Gastrocnemius medialis (tissue), 4 donors: ENCODE data around the gene RNASEH2B. TPM values are rescaled to one million over a fixed set of nuclear protein-coding genes. Genes with fewer than 3 reads are reported as not detected.

Source experiments
- ATAC-seq, 2 donors: fragments of 150-250 bp; one replicate each; pipeline ENCODE4 v1.9.1; 2016
- DNase-seq, 2 donors: peaks; one replicate each; pipeline ENCODE4 v3.0.0-alpha.2; 2019
- H3K27ac ChIP-seq, 4 donors: fragments of 200-600 bp; sonication (generic); 1 replicate in 1 of 4; 2 replicates in 3 of 4; pipeline ENCODE4 v1.5.1; 2016 to 2018; ENCODE audit warnings: mild to moderate bottlenecking in 2 of 4, moderate library complexity in 1 of 4
- H3K27me3 ChIP-seq, 3 donors: fragments of 200-600 bp; sonication (generic) in 2 of 3; 1 replicate in 1 of 3; 2 replicates in 2 of 3; pipeline versions ENCODE4 v1.5.1 to v1.6.0; 2016 to 2019; ENCODE audit warnings: mild to moderate bottlenecking in 1 of 3, moderate library complexity in 1 of 3
- H3K36me3 ChIP-seq, 2 donors: fragments of 200-600 bp; sonication (generic) in 1 of 2; one replicate each; pipeline ENCODE4 v1.5.1; 2017 to 2018
- H3K4me1 ChIP-seq, 2 donors: fragments of 200-600 bp; sonication (generic) in 1 of 2; one replicate each; pipeline ENCODE4 v1.5.1; 2016 to 2017; ENCODE audit warnings: mild to moderate bottlenecking in 2 of 2
- H3K4me3 ChIP-seq, 4 donors: fragments of 200-600 bp; sonication (generic) in 3 of 4; 1 replicate in 1 of 4; 2 replicates in 3 of 4; pipeline ENCODE4 v1.5.1; 2016 to 2019; ENCODE audit warnings: mild to moderate bottlenecking in 2 of 4
- H3K9me3 ChIP-seq, 3 donors: fragments of 200-600 bp; sonication (generic) in 2 of 3; 1 replicate in 1 of 3; 2 replicates in 2 of 3; pipeline ENCODE4 v1.5.1; 2016 to 2019
- CTCF ChIP-seq, 5 experiments: fragments of 450-650 bp in 3 of 5; fragments of 200-600 bp in 2 of 5; sonication (generic) in 2 of 5; IDR thresholded peaks in 4 of 5; conservative IDR thresholded peaks in 1 of 5; 1 replicate in 4 of 5; 2 replicates in 1 of 5; pipeline ENCODE4 v1.5.1; 2016 to 2019; ENCODE audit warnings: antibody characterized with exemption in 5 of 5, mild to moderate bottlenecking in 3 of 5, moderate library complexity in 3 of 5
- POLR2A ChIP-seq, 2 donors: fragments of 450-650 bp; IDR thresholded peaks; one replicate each; pipeline ENCODE4 v1.6.1; 2017; ENCODE audit warnings: antibody characterized with exemption in 2 of 2, mild to moderate bottlenecking in 2 of 2, moderate library complexity in 2 of 2
- in situ Hi-C, 4 donors: fragments of 200-750 bp; cut with MboI; loops; one replicate each; pipeline versions ENCODE4 v1.15.0 to v1.8.0; 2017; ENCODE audit warnings: low sequenced_read_pairs in 4 of 4
- intact Hi-C: fragments of 100-400 bp; cut with DNase I; formaldehyde crosslinking; loops from one replicate; pipeline ENCODE4 v1.15.1; 2023; ENCODE audit warnings: low total_unique reads
- total RNA-seq, 4 donors: library from RNA; depleted of rRNA; stranded (reverse); fragments of >200 nt; gene quantifications; one replicate each; pipeline versions ENCODE4 v1.1.0 to v1.2.3, GENCODE V29; 2016

Gene RNASEH2B
- total RNA-seq, 4 donors from 2014 or later = 9.3 to 24.7 (median 11.1) TPM

GRCh38 chr13:50995854-50996253 is 86.3 kb downstream of the RNASEH2B start:
- in situ Hi-C loops (loop anchor here in 1 of 4 donors (10.0 kb wide), 1 partner anchor 69 kb away; no protein-coding TSS in a partner anchor), intact Hi-C loops (no loop called here)
- H3K27me3 ChIP-seq = no peaks in the 10 kb centered on the region
- no peak overlapping the region for H3K27ac ChIP-seq
- H3K4me1 ChIP-seq = peaks cover 3 to 15% of the 10 kb centered on the region in 2 donors
- H3K36me3 ChIP-seq = no peaks in the 10 kb centered on the region
- TF ChIP-seq POLR2A (IDR thresholded peaks at IDR 0.05) (no peak), CTCF (IDR thresholded peaks at IDR 0.05 in 4 of 5, conservative IDR thresholded peaks at IDR 0.05 in 1 of 5) (no peak)
- no peak overlapping the region for H3K4me3 ChIP-seq
- DNase-seq (no peak), ATAC-seq (no peak)
- H3K9me3 ChIP-seq = no peaks in the 10 kb centered on the region

GRCh38 chr13:50998326-50998725 is 88.7 kb downstream of the RNASEH2B start:
- Histone ChIP-seq H3K9me3 (no peaks in the 10 kb centered on the region), H3K27ac (no peak overlapping the region), H3K4me3 (no peak overlapping the region), H3K4me1 (peaks cover 2 to 8% of the 10 kb centered on the region in 2 donors), H3K36me3 (no peaks in the 10 kb centered on the region), H3K27me3 (no peaks in the 10 kb centered on the region)
- TF ChIP-seq CTCF (IDR thresholded peaks at IDR 0.05 in 4 of 5, conservative IDR thresholded peaks at IDR 0.05 in 1 of 5) = no peak
- TF ChIP-seq POLR2A (IDR thresholded peaks at IDR 0.05) = no peak
- intact Hi-C loops (no loop called here), in situ Hi-C loops (loop anchor here in 1 of 4 donors (10.0 kb wide), 1 partner anchor 66 kb away; no protein-coding TSS in a partner anchor)
- ATAC-seq (no peak), DNase-seq (no peak)

GRCh38 chr13:50999641-51000040 is 90.0 kb downstream of the RNASEH2B start:
- in situ Hi-C loops = loop anchor here in 1 of 4 donors (10.0 kb wide), 1 partner anchor 65 kb away; no protein-coding TSS in a partner anchor
- Histone ChIP-seq H3K9me3 (no peaks in the 10 kb centered on the region), H3K4me1 (no peaks in the 10 kb centered on the region), H3K36me3 (no peaks in the 10 kb centered on the region), H3K27me3 (no peaks in the 10 kb centered on the region), H3K27ac (no peak overlapping the region), H3K4me3 (no peak overlapping the region)
- DNase-seq (no peak), ATAC-seq (no peak)
- intact Hi-C loops = no loop called here
- TF ChIP-seq CTCF (IDR thresholded peaks at IDR 0.05 in 4 of 5, conservative IDR thresholded peaks at IDR 0.05 in 1 of 5) (no peak), POLR2A (IDR thresholded peaks at IDR 0.05) (no peak)

- ATAC-seq (no peak), DNase-seq (no peak)
- Histone ChIP-seq H3K36me3 (no peaks in the 10 kb centered on the region), H3K27me3 (no peaks in the 10 kb centered on the region), H3K4me1 (no peaks in the 10 kb centered on the region), H3K27ac (no peak overlapping the region), H3K4me3 (no peak overlapping the region), H3K9me3 (no peaks in the 10 kb centered on the region)
- TF ChIP-seq POLR2A (IDR thresholded peaks at IDR 0.05) (no peak), CTCF (IDR thresholded peaks at IDR 0.05 in 4 of 5, conservative IDR thresholded peaks at IDR 0.05 in 1 of 5) (no peak)
- intact Hi-C loops (no loop called here), in situ Hi-C loops (no loop called here)
Observed at GRCh38 chr13:51000061-51000460, 90.5 kb downstream of the RNASEH2B start.
